HG02588 (cell line): ENCODE results near the gene C5orf15.
"Not testable (repeated sequence)": the region's sequence is repeated elsewhere in the genome, so short reads cannot be mapped to it uniquely, and the experiment has no call there.

Experiments
- ATAC-seq: cut with Tn5 transposase; IDR thresholded peaks from one replicate; pipeline ENCODE4 v1.9.1; 2021; ENCODE audit warnings: mild to moderate bottlenecking, moderate library complexity; ENCODE audit not compliant: unreplicated experiment

C5orf15 gene

DNA sequence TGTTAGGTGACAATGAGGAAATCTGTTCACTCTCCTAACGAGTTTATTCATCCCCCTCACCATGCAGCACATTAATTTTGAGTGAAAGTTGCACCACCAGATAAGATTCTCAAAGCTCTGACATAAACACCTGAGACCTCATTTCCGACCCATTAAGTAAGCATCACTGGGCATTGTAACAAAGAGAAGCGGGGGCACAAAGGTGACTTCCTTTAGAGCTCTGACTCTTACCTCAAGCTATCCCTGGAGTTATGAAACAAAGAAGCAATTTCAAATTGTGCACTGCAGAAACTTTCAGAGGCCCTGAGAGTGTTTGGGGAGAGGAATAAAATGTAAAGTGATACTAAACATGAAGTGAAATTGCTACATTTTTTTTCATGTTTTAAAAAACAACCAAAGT, 29.5 kb downstream of the C5orf15 start:
- ATAC-seq, result no peak

DNA sequence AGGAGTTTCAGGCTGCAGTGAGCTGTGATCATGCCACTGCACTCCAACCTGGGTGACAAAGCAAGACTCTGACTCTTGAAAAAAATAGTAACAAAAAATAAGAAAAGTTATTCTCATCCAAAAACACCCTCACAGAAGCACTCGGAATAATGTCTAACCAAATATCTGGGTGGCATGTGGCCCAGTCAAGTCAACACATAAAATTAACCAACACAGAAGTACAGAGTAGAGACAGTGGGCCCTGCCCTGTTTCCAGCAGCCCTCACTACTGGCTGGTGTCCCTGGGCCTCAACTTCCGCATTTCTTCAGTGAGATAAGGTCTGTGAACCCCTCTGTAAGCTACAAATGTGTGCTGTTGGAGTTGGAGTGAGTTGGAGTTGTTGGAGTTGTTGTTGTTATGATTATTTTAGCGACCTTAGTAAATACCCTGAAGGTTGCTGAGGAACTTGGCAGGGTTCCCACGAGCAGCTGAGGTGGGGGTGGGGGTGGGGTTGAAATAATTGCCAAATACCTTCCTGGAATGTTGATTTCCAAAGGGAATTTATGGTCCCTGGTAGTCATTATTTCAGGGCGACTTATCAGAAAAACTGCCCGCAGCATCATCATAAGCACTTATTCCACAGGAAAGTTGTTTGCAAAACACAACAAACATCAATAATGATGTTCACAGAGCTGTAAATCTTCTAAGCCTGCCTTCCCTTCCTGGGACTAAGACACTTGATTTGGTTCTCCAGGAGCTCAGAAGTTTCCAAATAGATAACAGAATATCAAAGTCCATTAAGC, 30.2 kb downstream of the C5orf15 start:
- ATAC-seq, result no peak

- not testable (repeated sequence) for ATAC-seq
Measured at GRCh38 chr5:133937628-133938027, 30.8 kb downstream of the C5orf15 start.

DNA sequence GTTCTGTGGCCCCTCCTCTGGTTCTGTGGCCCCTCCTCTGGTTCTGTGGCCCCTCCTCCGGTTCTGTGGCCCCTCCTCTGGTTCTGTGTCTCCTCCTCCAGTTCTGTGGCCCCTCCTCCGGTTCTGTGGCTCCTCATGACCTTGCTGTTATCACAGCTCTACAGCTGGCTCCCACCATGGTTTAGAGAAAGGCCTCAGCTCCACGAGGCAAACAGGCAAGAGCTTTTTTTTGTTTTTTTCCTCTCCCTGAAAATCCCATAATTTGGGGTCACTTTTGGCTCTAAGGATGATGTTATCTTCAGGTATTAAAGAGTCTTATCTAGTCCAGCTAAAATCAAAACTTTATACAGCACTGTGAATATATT, 31.8 kb downstream of the C5orf15 start:
- ATAC-seq, result no peak

DNA sequence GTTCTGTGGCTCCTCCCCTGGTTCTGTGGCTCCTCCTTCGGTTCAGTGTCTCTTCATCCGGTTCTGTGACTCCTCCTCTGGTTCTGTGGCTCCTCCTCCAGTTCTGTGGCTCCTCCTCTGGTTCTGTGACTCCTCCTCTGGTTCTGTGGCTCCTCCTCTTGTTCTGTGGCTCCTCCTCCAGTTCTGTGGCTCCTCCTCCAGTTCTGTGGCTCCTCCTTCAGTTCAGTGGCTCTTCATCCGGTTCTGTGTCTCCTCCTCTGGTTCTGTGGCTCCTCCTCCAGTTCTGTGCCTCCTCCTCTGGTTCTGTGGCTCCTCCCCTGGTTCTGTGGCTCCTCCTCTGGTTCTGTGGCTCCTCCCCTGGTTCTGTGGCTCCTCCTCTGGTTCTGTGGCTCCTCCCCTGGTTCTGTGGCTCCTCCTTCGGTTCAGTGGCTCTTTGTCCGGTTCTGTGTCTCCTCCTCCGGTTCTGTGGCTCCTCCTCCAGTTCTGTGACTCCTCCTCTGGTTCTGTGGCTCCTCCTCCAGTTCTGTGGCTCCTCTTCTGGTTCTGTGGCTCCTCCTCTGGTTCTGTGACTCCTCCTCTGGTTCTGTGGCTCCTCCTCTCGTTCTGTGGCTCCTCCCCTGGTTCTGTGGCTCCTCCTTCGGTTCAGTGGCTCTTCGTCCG, 32.3 kb downstream of the C5orf15 start:
- ATAC-seq, result not testable (repeated sequence)

DNA sequence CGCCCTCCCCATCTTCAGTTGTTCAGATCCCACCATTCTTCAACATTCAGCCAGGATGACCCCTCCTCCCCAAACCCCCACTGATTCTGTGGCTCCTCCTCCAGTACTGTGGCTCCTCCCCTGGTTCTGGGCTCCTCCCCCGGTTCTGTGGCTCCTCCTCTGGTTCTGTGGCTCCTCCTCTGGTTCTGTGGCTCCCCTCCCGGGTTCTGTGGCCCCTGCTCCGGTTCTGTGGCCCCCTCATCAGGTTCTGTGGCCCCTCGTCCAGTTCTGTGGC, 32.8 kb downstream of the C5orf15 start:
- no peak for ATAC-seq

DNA sequence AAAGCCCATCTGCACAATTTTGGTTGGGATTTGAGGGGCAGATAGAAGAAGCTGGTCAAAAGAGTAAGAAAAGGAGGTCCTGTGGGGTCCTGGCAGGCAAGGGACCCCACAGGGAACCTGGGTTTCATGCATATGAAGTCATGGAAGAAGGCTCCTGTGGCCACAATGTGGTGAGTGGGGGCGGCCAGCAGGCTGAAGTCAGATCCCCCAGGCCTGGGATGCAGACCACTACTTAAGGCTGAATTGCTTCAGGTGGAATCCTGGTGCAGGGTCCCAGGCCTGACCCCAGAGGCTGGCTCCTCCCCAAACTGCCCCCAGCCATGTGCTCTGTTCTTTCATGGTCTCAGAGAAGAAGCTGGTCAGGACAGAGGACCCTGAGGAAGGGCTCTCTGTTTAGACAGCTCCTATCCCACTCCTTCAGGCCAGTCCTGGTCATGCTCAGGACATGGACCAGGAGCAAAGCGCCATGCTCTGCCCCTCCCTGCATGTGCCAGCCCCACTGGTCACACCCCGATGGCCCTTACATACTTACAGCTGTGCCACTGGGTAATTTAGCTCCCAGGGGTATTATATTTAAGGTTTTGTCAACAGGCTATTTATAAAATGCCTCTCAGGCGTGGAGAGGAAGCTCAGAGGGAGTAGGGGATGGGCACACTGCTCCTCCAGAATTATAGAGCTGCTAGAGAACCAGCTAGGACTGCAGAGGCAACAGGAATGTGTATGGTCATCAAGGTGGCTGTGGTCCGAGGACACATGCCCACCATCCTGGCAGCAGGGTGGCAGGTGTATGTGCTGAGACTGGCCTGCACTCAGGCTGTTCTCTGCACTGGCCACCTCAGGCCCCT, 33.4 kb downstream of the C5orf15 start:
- no peak for ATAC-seq

DNA sequence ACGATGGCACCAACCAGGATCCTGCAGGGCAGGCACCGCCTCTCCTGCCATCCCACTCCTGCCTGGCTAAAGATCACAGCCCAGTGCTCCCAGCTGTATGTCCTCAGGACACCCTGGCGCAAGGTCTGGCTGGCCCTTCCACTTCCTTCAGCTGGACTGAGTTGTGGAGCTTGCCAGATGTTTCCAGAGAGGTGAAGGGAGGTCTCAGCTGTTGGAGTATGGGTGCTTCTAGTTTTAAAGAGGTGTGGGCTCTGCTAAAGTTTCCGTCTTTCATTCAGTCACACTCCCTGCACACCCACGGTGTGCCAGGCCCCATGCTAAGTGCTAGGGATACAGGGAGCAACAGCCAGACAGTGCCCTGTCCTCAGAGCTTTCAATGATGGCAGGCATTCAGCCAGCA, 34.1 kb downstream of the C5orf15 start:
- ATAC-seq, result no peak

DNA sequence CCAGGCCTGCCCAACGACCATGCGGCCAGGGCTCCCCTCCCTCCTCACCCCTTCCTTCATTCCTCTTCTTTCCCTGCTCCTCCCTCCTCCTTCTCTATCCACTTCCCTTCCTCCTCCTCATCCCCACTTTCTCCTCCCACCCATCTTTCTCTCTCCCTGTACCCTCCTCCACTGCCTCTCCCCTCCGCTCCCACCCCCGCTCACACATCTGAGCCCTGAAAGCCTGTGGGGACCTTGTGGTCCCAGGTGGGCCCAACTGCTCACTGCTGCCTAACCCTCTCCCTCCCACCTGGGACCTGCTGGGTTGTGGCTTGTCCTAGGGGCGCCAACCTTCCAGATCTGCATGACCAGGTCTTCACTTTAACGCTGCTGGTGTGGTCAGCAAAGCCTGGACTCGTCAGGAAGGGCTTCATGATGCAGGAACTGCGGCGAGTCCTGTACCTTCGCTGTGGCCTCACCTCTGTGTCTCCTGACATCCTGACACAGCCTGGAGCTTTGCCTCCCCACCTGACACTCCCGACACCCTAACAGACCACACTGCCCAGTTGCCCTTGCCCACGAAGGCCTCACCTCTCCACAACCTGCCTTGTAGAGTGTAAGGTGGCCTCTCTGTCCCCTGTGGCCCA, 34.6 kb downstream of the C5orf15 start:
- no peak for ATAC-seq

DNA sequence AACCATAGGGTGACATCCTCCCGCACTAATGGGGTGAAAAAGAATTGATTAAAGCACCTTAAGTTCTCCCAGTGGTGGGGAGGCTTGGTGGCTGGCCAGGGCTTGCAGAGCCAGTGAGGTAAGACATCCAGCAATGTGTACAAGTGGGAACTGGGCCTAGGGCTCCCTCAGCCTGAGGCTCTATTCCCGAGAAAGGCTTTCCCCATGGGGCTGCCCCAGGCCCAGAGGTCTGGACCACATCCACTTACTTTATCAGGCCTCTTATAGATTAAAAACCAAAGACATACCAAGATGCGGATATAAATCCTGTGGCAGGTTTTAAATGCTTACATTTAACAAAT, 35.3 kb downstream of the C5orf15 start:
- no peak for ATAC-seq

GRCh38 chr5:133932441-133933168, 35.8 kb downstream of the C5orf15 start:
- ATAC-seq, result no peak

DNA sequence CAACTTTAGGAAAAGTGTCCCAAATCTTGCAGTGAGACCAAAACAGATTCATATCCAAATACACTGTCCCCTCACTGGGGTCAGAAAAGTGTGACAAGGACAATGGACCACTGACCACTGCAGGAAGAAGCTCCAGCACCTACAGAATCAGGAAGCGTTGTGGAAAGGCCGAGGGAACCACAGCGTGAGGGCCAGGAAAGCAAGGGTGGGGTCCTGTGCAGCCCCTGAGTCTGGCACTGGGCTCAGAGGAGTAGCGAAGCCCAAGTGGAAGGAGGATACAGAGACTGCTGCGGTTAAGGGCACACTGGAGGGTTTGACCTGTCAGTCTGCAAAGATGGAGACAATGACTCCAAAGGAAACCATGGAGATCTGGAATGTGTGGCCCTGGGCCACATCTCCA, 36.9 kb downstream of the C5orf15 start:
- no peak for ATAC-seq

GRCh38 chr5:133930813-133931090, 37.7 kb downstream of the C5orf15 start:
- ATAC-seq, result no peak

- peak; percentile 38 for ATAC-seq
Measured at GRCh38 chr5:133930061-133930812, 38.2 kb downstream of the C5orf15 start.

- peak; percentile 44 for ATAC-seq
Measured at GRCh38 chr5:133928587-133929393, 39.6 kb downstream of the C5orf15 start.

DNA sequence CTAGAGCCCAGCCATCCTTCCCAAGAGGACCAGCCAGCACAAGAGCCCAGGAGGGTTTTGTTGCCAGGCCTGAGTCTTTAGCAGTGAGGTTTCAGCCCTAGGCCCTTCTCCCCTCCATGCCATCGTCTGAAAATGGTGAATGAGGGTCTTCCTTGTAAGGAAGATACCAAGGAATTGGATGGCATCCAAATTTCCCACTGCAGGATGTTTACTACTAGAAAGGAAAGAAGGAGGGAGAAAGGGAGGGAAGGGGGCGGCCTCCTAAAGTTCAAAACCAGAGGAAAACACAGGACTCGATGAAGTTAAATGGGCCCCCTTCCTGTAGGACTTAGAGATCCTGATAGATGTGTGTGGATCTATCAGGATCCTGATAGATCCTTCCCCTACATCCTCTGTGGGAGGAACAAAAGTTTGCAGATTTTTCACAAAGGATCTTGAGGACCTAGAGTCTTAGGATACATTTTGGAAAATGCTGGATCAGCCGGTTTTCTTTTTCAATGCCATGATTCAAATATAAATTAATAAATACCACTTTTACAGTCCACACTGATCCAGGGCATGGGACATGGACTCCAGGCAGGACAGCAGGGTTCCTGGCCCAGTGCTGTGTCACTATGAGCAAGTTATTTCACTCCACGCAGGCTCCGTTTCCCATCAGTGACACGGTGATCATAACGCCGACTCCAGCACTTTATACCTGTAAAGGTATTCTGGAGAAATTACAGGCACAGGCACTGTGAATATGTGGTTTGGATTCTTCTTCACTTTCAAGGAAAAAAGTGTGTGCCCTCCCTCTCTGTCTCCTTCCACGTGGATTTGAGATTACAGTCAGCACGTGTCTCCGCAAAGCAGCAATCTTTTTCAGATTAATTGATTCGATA, 40.9 kb downstream of the C5orf15 start:
- ATAC-seq, result no peak

- ATAC-seq, result no peak
Measured at GRCh38 chr5:133926489-133927299, 41.7 kb downstream of the C5orf15 start.
